ENCODE data around the gene RNF212. TPM values are rescaled to one million over a fixed set of nuclear protein-coding genes. Genes with fewer than 3 reads are reported as not detected.

The RNF212 gene
- total RNA-seq, 1 experiment from 2014 or later, result 2.4 TPM

DNA sequence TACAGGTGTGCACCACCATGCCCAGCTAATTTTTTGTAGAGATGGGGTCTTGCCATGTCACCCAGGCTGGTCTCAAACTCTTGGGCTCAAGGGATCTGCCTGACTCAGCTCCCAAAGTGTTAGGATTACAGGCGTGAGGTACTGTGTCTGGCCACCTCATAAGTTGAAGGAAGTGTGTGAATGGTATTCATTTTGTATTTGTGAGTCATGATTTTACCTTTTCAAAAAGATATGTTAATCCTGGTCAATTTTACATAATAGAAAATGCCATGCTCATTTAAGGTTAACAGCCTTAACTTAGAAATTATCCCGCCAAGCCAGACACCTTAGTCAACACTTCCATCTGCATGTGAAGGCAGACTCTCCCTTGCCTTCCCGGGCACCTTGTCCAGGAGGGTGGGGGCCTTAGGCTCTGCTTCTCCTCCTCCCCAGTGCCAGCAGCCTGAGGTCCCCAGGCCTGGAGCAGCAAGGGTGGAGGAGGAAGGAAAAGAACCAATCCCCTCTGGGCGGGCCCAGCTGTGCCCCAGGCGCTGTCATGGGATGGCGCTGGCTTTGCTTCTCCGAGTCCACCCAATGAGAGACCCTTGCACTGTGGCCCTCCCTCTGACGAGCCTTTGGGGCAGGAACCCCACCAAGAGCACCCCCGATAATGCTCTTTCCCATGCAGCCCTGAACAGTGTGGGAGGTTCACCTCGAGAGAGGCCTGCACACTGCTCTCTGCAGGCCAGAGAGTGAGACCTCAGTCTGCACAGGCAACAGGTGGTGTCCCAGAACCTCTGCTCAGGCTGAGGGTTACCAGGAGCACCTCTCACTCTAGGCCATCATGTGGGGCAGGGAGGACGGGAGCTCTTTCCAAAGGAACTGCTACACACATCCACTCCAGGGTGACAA is 37.3 kb downstream of the RNF212 start:
- no peaks in the 10 kb centered on the region for H3K36me3 ChIP-seq (ENCODE audit: insufficient read depth, low read length, poor library complexity, severe bottlenecking)
- no peak for TF ChIP-seq CTCF (conservative IDR thresholded peaks at IDR 0.05; ENCODE audit: low read depth, low read length)
- no peak for TF ChIP-seq EZH2 (IDR thresholded peaks at IDR 0.05; ENCODE audit: borderline replicate concordance, low read depth, low read length, poor library complexity, severe bottlenecking)
- no peak overlapping the region for H3K4me3 ChIP-seq (ENCODE audit: low read depth, low read length, poor library complexity, severe bottlenecking)
- intact Hi-C loops (cut with micrococcal nuclease; ENCODE audit: unreplicated experiment), result no loop called here
- no TSS peak for BruUV-seq (replicated peaks)
- no peaks in the 10 kb centered on the region for H3K9me3 ChIP-seq (ENCODE audit: low read depth, low read length, poor library complexity, severe bottlenecking)
- ChIA-PET POLR2A (ENCODE audit: low non-redundant PET) (no interaction called here), CTCF (no interaction called here)
- no peak overlapping the region for H3K27ac ChIP-seq (ENCODE audit: low read depth, low read length, poor library complexity, severe bottlenecking)
- no peak for DNase-seq (ENCODE audit: low spot score)
- no peaks in the 10 kb centered on the region for H3K27me3 ChIP-seq (replicated peaks; ENCODE audit: insufficient read depth, low read depth, low read length, poor library complexity)
- H3K4me1 ChIP-seq (ENCODE audit: insufficient read depth, low read length, poor library complexity, severe bottlenecking), result no peaks in the 10 kb centered on the region

- no peak for DNase-seq (ENCODE audit: low spot score)
- Histone ChIP-seq H3K4me3 (ENCODE audit: low read depth, low read length, poor library complexity, severe bottlenecking) (no peak overlapping the region), H3K9me3 (ENCODE audit: low read depth, low read length, poor library complexity, severe bottlenecking) (no peaks in the 10 kb centered on the region), H3K36me3 (ENCODE audit: insufficient read depth, low read length, poor library complexity, severe bottlenecking) (no peaks in the 10 kb centered on the region), H3K27ac (ENCODE audit: low read depth, low read length, poor library complexity, severe bottlenecking) (no peak overlapping the region), H3K27me3 (replicated peaks; ENCODE audit: insufficient read depth, low read depth, low read length, poor library complexity) (no peaks in the 10 kb centered on the region), H3K4me1 (ENCODE audit: insufficient read depth, low read length, poor library complexity, severe bottlenecking) (no peaks in the 10 kb centered on the region)
- no peak for TF ChIP-seq EZH2 (IDR thresholded peaks at IDR 0.05; ENCODE audit: borderline replicate concordance, low read depth, low read length, poor library complexity, severe bottlenecking)
- TF ChIP-seq CTCF (conservative IDR thresholded peaks at IDR 0.05; ENCODE audit: low read depth, low read length), result no peak
- CTCF ChIA-PET, result no interaction called here
- POLR2A ChIA-PET (ENCODE audit: low non-redundant PET), result interaction anchor here (0.5 kb wide), 1 partner anchor 165 kb away, joined by 5 read pairs; no protein-coding TSS in a partner anchor
- intact Hi-C loops (cut with micrococcal nuclease; ENCODE audit: unreplicated experiment), result no loop called here
- BruUV-seq (replicated peaks), result no TSS peak
Measured at GRCh38 chr4:1075225-1075624, 38.1 kb downstream of the RNF212 start.

- Histone ChIP-seq H3K9me3 (ENCODE audit: low read depth, low read length, poor library complexity, severe bottlenecking) (no peaks in the 10 kb centered on the region), H3K36me3 (ENCODE audit: insufficient read depth, low read length, poor library complexity, severe bottlenecking) (no peaks in the 10 kb centered on the region), H3K27ac (ENCODE audit: low read depth, low read length, poor library complexity, severe bottlenecking) (no peak overlapping the region), H3K4me1 (ENCODE audit: insufficient read depth, low read length, poor library complexity, severe bottlenecking) (no peaks in the 10 kb centered on the region), H3K27me3 (replicated peaks; ENCODE audit: insufficient read depth, low read depth, low read length, poor library complexity) (no peaks in the 10 kb centered on the region), H3K4me3 (ENCODE audit: low read depth, low read length, poor library complexity, severe bottlenecking) (no peak overlapping the region)
- no TSS peak for BruUV-seq (replicated peaks)
- ChIA-PET POLR2A (ENCODE audit: low non-redundant PET) (no interaction called here), CTCF (no interaction called here)
- intact Hi-C loops (cut with micrococcal nuclease; ENCODE audit: unreplicated experiment), result no loop called here
- no peak for DNase-seq (ENCODE audit: low spot score)
- TF ChIP-seq CTCF (conservative IDR thresholded peaks at IDR 0.05; ENCODE audit: low read depth, low read length), result no peak
- no peak for TF ChIP-seq EZH2 (IDR thresholded peaks at IDR 0.05; ENCODE audit: borderline replicate concordance, low read depth, low read length, poor library complexity, severe bottlenecking)
Measured at GRCh38 chr4:1074077-1074476, 39.3 kb downstream of the RNF212 start.
